Renal cortex interstitium (tissue), 15 donors: ENCODE results near the gene MT1M. TPM values are rescaled to one million over a fixed set of nuclear protein-coding genes. Genes with fewer than 3 reads are reported as not detected.
"Not testable (repeated sequence)": the region's sequence is repeated elsewhere in the genome, so short reads cannot be mapped to it uniquely, and the experiment has no call there.

Source experiments
- DNase-seq, 11 donors: peaks; one replicate each; pipeline ENCODE4 v3.0.0-alpha.2; 2013; ENCODE audit warnings: low read depth in 9 of 11, low spot score in 4 of 11; ENCODE audit errors: extremely low read depth in 1 of 11
- long read RNA-seq, 16 experiments: transcript quantifications; one replicate each; lab custom pipeline, GENCODE V29; 2026
- polyA plus RNA-seq, 3 donors: library from polyadenylated mRNA; unstranded; fragments of 120-200 nt; gene quantifications; one replicate each; pipeline ENCODE4 v1.2.1, GENCODE V29; 2013; ENCODE audit not compliant: insufficient read length in 3 of 3

MT1M gene
- under 1 TPM in 1 of 3 donors, not detected in 2; 0.20 TPM for polyA plus RNA-seq
- long read RNA-seq, donor 1, partial matches to known transcripts = 0 of 1 reads
- long read RNA-seq, donor 1, other reads (novel, unspliced or antisense) = 0 of 1 reads
- long read RNA-seq, donor 2 = 0 reads
- long read RNA-seq, donor 3, partial matches to known transcripts = 0 of 3 reads
- long read RNA-seq, donor 3, other reads (novel, unspliced or antisense) = 0 of 3 reads
- long read RNA-seq, donor 4 = 0 reads
- long read RNA-seq, donor 5 = 0 reads
- long read RNA-seq, donor 6 = 0 reads
- long read RNA-seq, donor 7 = 0 reads
- long read RNA-seq, donor 8 = 0 reads
- long read RNA-seq, donor 9 = 0 reads
- long read RNA-seq, donor 10 = 0 reads
- long read RNA-seq, donor 11 = 0 reads
- long read RNA-seq, donor 12, partial matches to known transcripts = 0 of 1 reads
- long read RNA-seq, donor 12, other reads (novel, unspliced or antisense) = 0 of 1 reads
- long read RNA-seq, donor 13 = 0 reads
- long read RNA-seq, donor 14 = 0 reads
- long read RNA-seq, donor 15 = 0 reads
- long read RNA-seq, donor 16, partial matches to known transcripts = 0 of 1 reads
- long read RNA-seq, donor 16, other reads (novel, unspliced or antisense) = 0 of 1 reads

DNA sequence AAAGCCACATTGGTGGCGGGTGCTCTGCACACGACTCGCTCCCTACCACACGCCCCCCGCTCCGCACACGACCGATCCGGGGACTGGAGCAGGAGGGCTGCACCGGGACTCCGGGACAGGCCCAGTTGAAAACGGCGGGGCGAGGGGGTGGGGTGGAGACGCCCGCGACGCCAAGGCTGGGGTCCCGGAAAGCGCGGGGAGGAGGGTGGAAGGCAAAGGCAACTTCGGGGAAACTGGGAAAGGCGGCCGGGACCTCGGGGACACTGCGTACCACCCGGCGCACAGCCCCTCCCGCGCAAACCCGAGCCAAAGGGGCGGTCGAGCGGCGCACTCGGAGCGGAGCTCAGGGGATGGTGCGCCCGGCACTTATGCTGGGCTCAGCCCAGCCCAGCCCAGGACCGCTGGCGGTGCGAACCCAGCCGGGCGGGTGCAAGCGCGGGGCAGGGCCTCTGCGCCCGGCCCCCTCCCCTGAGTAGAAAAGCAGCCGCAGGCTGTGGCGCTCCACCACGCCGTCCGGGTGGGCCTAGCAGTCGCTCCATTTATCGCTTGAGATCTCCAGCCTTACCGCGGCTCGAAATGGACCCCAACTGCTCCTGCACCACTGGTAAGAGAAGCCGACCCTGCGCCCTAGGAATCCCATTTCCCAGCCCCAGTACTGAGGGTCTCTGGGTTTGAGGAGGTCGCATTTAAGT is at the start of gene MT1M:
TSS of gene MT1M (plus strand) at position 504 of the 692 bp plus-strand sequence. CDS start at position 577, 73 bp downstream.
- DNase-seq = no peak

- DNase-seq = not testable (repeated sequence)
Measured at GRCh38 chr16:56582911-56583310, 49.5 kb upstream of the MT1M start.

GRCh38 chr16:56583351-56584168 is 48.9 kb upstream of the MT1M start:
- no peak for DNase-seq

DNA sequence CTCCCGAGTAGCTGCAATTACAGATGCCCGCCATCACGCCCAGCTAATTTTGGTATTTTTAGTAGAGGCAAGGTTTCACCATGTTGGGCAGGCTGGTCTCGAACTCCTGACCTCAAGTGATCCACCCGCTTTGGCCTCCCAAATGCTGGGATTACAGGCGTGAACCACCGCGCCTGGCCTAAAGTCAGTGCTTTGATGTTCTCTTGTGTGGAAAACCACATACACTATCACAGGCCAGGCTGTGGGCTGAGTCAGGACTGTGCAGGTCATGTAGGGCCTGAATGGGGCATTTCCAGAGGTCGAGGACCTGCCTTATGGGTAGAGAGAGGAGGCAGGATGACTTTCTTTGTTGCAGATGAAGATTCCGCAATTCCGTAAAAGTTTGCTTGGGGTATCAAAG is 48.2 kb upstream of the MT1M start:
- DNase-seq = no peak

- DNase-seq = no peak
Measured at GRCh38 chr16:56588781-56589140, 43.7 kb upstream of the MT1M start.

- DNase-seq = peak in 1 of 11 donors; percentile 33
Measured at GRCh38 chr16:56589141-56590039, 43.1 kb upstream of the MT1M start, which contains the start of gene MT3. Gene MT3, plus strand, starts transcription at chr16:56589528. Its CDS starts 63 bp downstream, at chr16:56589591.

DNA sequence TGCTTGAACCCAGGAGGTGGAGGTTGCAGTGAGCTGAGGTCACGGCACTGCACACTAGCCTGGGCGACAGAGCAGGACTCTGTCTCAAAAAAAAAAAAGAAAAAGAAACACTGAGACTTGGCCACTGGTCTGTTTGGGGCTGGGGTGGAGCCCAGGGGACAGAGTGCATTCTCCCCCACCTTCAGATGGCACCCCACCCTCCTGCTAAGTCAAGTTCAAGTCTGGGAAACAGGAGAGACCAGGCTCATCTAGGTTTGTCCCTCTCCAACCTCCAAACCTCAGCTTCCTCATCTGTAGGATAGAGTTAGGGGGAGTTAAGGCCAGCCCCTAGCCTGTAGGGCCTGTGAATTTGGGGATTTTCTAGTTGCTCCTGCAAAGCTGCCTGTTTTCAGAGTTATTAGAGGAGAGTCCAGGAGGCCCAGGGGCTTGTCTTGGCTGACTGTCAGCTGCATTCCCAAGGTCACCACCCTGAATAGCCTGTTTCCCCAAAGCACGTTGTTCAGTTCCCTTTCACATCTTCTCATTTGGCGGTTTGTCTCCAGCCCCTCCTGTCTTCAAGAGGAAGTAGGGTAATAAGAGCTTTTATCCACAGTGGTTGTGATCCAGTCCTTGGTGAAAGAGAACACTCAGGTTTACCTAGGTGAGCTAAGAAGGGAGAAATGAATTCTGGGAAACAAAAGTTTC is 40.9 kb upstream of the MT1M start:
- DNase-seq = no peak

GRCh38 chr16:56593573-56594291 is 38.7 kb upstream of the MT1M start:
- no peak for DNase-seq

DNA sequence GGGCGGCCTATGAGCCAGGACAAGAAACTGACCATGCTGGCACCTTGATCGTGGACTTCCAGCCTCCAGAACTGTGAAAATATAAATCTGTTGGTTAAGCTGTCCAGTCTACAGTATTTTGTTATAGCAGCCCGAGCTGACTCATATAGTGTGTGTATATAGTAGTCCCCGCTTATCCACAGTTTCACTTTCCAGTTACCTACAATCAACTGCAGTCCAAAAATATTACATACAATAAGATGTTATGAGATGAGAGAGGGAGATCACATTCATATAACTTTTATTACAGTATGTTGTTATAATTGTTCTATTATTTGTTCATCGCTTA is 38.2 kb upstream of the MT1M start:
- no peak for DNase-seq

DNA sequence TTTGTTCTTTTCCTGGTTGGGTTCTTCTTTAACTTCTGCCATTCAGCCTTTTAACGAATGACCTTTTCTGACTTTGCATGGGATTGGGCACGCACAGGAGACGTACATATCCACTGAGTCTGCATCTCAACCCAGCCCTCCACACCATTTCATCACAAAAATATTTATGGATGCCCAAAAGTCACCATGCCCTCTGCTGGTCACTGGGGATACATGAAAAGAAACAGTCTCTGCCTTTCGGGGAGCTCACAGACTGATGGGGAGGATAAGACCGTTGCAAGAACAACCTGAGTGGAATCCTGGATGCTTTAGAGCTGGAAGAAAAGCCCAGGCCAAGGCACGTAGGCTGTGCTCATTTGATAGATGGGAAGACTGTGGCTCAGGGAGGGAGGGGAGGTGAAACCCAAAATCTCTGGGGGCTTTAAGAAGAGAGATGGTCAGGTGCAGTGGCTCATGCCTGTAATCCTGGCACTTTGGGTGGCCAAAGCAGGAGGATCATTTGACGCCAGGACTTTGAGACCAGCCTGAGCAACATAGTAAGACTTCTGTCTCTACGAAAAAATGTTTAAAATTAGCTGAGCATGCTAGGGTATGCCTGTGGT is 32.0 kb upstream of the MT1M start:
- no peak for DNase-seq

GRCh38 chr16:56601325-56601724 is 31.1 kb upstream of the MT1M start:
- no peak for DNase-seq

DNA sequence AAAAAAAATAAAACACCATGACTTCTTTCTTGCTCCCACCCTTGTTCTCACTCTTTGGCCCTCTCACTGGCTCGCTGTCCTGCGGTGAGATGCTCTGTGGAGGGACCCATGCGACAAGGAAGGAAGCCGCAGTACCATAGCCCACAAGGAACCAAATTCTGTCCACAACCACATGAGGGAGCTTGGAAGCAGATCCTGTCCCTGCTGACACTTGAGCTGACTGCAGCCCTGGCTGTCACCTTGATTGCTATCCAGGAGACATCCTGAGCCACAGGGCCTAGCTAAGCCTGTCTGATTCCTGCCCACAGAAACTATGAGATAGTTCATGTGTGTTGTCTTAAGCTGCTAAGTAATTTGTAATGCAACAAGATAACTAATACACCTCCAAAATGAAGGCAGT is 28.9 kb upstream of the MT1M start:
- no peak for DNase-seq

DNA sequence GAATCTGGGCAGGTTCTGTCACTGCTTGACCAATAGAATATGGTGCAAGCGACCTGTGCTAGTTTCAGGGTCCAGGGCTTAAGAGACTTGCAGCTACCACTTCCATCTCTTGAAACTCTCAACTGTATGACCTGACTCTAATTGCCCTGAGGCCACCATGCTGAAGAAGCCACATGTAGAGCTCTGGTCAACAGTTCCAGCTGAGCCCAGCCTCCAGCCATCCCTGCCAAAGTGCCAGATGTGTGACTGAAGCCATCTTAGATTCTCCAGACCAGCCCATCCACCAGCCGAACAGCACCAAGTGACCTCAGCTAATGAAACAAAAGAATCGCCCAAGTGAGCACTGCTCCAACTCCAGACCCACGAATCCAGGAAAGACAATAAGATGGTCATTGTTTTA is 27.5 kb upstream of the MT1M start:
- DNase-seq = no peak

DNA sequence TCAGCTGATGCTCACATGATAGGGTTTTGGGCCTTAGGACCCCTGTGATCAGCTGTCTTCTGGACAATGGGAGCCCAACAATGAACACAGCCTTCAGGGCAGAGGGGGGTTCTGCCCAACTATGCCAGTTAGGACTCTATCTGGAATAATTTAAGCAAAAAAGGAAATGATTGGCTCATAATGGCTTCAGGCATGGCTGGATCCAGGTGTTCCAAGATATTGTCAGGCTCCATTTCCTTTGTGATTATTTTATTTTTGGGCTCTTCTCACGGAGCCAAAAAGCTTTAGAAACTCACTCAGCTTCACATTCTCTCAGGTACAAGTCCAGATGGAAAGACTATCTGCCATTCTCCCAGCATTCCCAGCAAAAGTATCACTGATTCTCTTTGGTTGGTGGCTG is 27.0 kb upstream of the MT1M start:
- DNase-seq = no peak

GRCh38 chr16:56606071-56606475 is 26.4 kb upstream of the MT1M start:
- DNase-seq = no peak

DNA sequence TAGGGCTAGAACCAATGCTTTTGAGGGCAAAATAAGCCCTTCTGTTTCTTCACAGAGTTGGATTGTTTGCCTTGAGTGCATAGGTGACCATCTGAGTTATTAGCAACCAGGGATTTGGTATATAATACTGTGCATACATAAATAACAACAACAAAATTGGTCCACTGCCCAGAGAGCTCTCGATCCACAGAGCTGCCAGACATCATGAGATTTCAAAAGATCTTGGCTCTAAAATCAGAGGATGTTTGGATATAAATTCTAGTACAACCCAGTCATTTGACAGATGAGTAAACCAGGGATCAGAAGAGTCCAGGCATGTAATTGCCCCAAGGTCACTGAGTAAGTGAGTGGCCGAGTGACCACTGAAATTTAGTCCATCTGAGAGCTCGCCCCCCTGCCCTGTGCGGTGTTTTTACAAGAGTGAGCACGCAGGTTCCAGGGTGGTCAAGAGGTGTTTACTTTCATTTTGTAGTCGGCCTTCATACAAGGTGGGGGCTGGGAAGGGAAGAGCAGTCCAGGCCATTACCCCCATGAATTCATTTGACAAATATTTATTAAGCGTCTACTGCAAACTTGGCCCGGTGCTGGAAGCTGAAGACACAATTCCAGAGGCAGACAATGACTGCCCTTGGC is 25.9 kb upstream of the MT1M start:
- DNase-seq = peak in 2 of 11 donors; percentile 36 to 65
